NB4 (cell line): ENCODE data around the gene TSPAN31.

Source experiments
- DNase-seq: peaks from one replicate; pipeline ENCODE4 v3.0.0; 2010; ENCODE audit warnings: low read depth
- H3K4me3 ChIP-seq: one replicate; pipeline ENCODE4 v1.5.1; 2011; ENCODE audit warnings: mild to moderate bottlenecking, low read depth, low read length, moderate library complexity
- CTCF ChIP-seq: IDR thresholded peaks from one replicate; pipeline ENCODE4 v1.5.1; 2012; ENCODE audit warnings: low read depth, low read length
- MAX ChIP-seq: IDR thresholded peaks from 2 replicates; pipeline ENCODE4 v1.6.1; 2011; ENCODE audit warnings: low read depth, low read length
- MYC ChIP-seq: IDR thresholded peaks from 2 replicates; pipeline ENCODE4 v1.6.1; 2011; ENCODE audit warnings: low read depth, low read length
- POLR2A ChIP-seq: IDR thresholded peaks from 2 replicates; pipeline ENCODE4 v1.6.1; 2011; ENCODE audit warnings: mild to moderate bottlenecking; ENCODE audit not compliant: insufficient read length; ENCODE audit errors: extremely low read depth

The TSPAN31 gene

GRCh38 chr12:57724936-57725740 lies 19.7 kb upstream of the TSPAN31 start:
- H3K4me3 ChIP-seq = no peak overlapping the region
- TF ChIP-seq MAX (no peak), CTCF (no peak), MYC (no peak), POLR2A (no peak)
- no peak for DNase-seq

GRCh38 chr12:57725851-57726150 lies 19.0 kb upstream of the TSPAN31 start:
- no peak for TF ChIP-seq POLR2A
- TF ChIP-seq MYC = no peak
- TF ChIP-seq MAX = no peak
- TF ChIP-seq CTCF = no peak
- H3K4me3 ChIP-seq = no peak overlapping the region
- no peak for DNase-seq

- TF ChIP-seq CTCF (peak; percentile 30), MYC (no peak), POLR2A (no peak)
- no peak overlapping the region for H3K4me3 ChIP-seq
- no peak for DNase-seq
These were observed 18.5 kb upstream of the TSPAN31 start for GRCh38 chr12:57726151-57726883.

- no peak for TF ChIP-seq POLR2A
- TF ChIP-seq CTCF = no peak
- no peak for TF ChIP-seq MYC
- no peak for TF ChIP-seq MAX
- H3K4me3 ChIP-seq = no peak overlapping the region
- DNase-seq = no peak
These were observed 17.7 kb upstream of the TSPAN31 start for GRCh38 chr12:57726884-57727757.

GRCh38 chr12:57727758-57728395 lies 17.0 kb upstream of the TSPAN31 start:
- no peak for DNase-seq
- no peak for TF ChIP-seq CTCF
- no peak for TF ChIP-seq MYC
- no peak for TF ChIP-seq MAX
- TF ChIP-seq POLR2A = no peak
- no peak overlapping the region for H3K4me3 ChIP-seq
